Esophagus squamous epithelium (tissue), 5 donors: ENCODE data around the gene NR6A1. TPM values are rescaled to one million over a fixed set of nuclear protein-coding genes. Genes with fewer than 3 reads are reported as not detected.

Experiments
- DNase-seq: peaks from one replicate; lab custom pipeline; 2025; lab: John Stamatoyannopoulos, UW
- H3K27ac ChIP-seq, 4 donors: fragments of 200-600 bp; sonication (generic); one replicate each; pipeline ENCODE4 v1.5.1; 2016 to 2019; ENCODE audit warnings: mild to moderate bottlenecking in 1 of 4
- H3K27me3 ChIP-seq, 4 donors: fragments of 200-600 bp; sonication (generic); 1 replicate in 3 of 4; 2 replicates in 1 of 4; pipeline versions ENCODE4 v1.5.1 to v1.6.0; 2017 to 2021; ENCODE audit warnings: antibody characterized with exemption in 1 of 4
- H3K36me3 ChIP-seq, 3 donors: fragments of 200-600 bp; sonication (generic); one replicate each; pipeline ENCODE4 v1.5.1; 2016 to 2019
- H3K4me1 ChIP-seq, 3 donors: fragments of 200-600 bp; sonication (generic); one replicate each; pipeline ENCODE4 v1.5.1; 2017 to 2019
- H3K4me3 ChIP-seq, 4 donors: fragments of 200-600 bp; sonication (generic); 1 replicate in 3 of 4; 2 replicates in 1 of 4; pipeline ENCODE4 v1.5.1; 2016 to 2019; ENCODE audit warnings: mild to moderate bottlenecking in 2 of 4, moderate library complexity in 1 of 4
- H3K9me3 ChIP-seq, 3 donors: fragments of 200-600 bp; sonication (generic); one replicate each; pipeline ENCODE4 v1.5.1; 2016 to 2019
- CTCF ChIP-seq, 6 experiments: fragments of 450-650 bp in 4 of 6; fragments of 200-600 bp in 2 of 6; sonication (generic) in 2 of 6; IDR thresholded peaks; one replicate each; pipeline ENCODE4 v1.5.1; 2016 to 2019; ENCODE audit warnings: antibody characterized with exemption in 6 of 6, mild to moderate bottlenecking in 4 of 6, moderate library complexity in 4 of 6
- POLR2A ChIP-seq, 4 donors: fragments of 450-650 bp; IDR thresholded peaks; one replicate each; pipeline ENCODE4 v1.6.1; 2017; ENCODE audit warnings: antibody characterized with exemption in 4 of 4, mild to moderate bottlenecking in 4 of 4, moderate library complexity in 3 of 4
- WGBS, 2 donors: methylation state at CpG; one replicate each; pipeline ENCODE4 v1.1.5; 2018; 5-methylcytosine and 5-hydroxymethylcytosine counted together
- intact Hi-C: fragments of 100-400 bp; cut with DNase I; formaldehyde crosslinking; loops from one replicate; pipeline ENCODE4 v1.15.0; 2022
- total RNA-seq, 4 donors: library from RNA; depleted of rRNA; stranded (reverse); fragments of >200 nt; gene quantifications; one replicate each; pipeline ENCODE4 v1.1.0, GENCODE V29; 2016
- donor health status: DM: yes; HTN: yes; CAD: no.

The NR6A1 gene
- total RNA-seq, 4 donors from 2014 or later: 1.9 to 4.0 (median 2.7) TPM

- DNase-seq: no peak
- Histone ChIP-seq H3K36me3 (no peaks in the 10 kb centered on the region), H3K27ac (no peak overlapping the region), H3K4me3 (no peak overlapping the region), H3K9me3 (no peaks in the 10 kb centered on the region), H3K4me1 (peaks cover 0 to 4% (median 0%) of the 10 kb centered on the region in 3 donors), H3K27me3 (peaks cover 0 to 97% (median 0%) of the 10 kb centered on the region in 4 donors)
- no peak for TF ChIP-seq CTCF (IDR thresholded peaks at IDR 0.05)
- no peak for TF ChIP-seq POLR2A (IDR thresholded peaks at IDR 0.05)
- WGBS, 2 donors: 48 to 54% methylated on average over 4 of the region's 13 CpGs
- intact Hi-C loops: no loop called here
Measured at GRCh38 chr9:124489222-124489621, 281.9 kb downstream of the NR6A1 start.

GRCh38 chr9:124488641-124489210 is 282.4 kb downstream of the NR6A1 start:
- Histone ChIP-seq H3K27me3 (peaks cover 0 to 98% (median 0%) of the 10 kb centered on the region in 4 donors), H3K4me3 (no peak overlapping the region), H3K4me1 (peaks cover 0 to 4% (median 0%) of the 10 kb centered on the region in 3 donors), H3K36me3 (no peaks in the 10 kb centered on the region), H3K27ac (no peak overlapping the region), H3K9me3 (no peaks in the 10 kb centered on the region)
- TF ChIP-seq CTCF (IDR thresholded peaks at IDR 0.05): no peak
- TF ChIP-seq POLR2A (IDR thresholded peaks at IDR 0.05): no peak
- DNase-seq: no peak
- 90 to 95% methylated on average over 5 of the region's 8 CpGs for WGBS, 2 donors
- intact Hi-C loops: no loop called here

- 31 to 37% methylated on average over 12 to 19 of the region's 40 CpGs for WGBS, 2 donors
- intact Hi-C loops: no loop called here
- no peak for TF ChIP-seq CTCF (IDR thresholded peaks at IDR 0.05)
- TF ChIP-seq POLR2A (IDR thresholded peaks at IDR 0.05): no peak
- Histone ChIP-seq H3K27me3 (peaks cover 0 to 98% (median 0%) of the 10 kb centered on the region in 4 donors), H3K4me1 (peaks cover 0 to 4% (median 0%) of the 10 kb centered on the region in 3 donors), H3K4me3 (no peak overlapping the region), H3K36me3 (no peaks in the 10 kb centered on the region), H3K9me3 (no peaks in the 10 kb centered on the region), H3K27ac (no peak overlapping the region)
- no peak for DNase-seq
Measured at GRCh38 chr9:124487260-124488182, 283.6 kb downstream of the NR6A1 start.

GRCh38 chr9:124486778-124487259 is 284.3 kb downstream of the NR6A1 start:
- DNase-seq: no peak
- 30 to 57% methylated on average over 7 to 9 of the region's 17 CpGs for WGBS, 2 donors
- Histone ChIP-seq H3K9me3 (no peaks in the 10 kb centered on the region), H3K36me3 (no peaks in the 10 kb centered on the region), H3K4me3 (no peak overlapping the region), H3K4me1 (peaks cover 0 to 4% (median 0%) of the 10 kb centered on the region in 3 donors), H3K27me3 (peaks cover 0 to 99% (median 0%) of the 10 kb centered on the region in 4 donors), H3K27ac (no peak overlapping the region)
- intact Hi-C loops: no loop called here
- TF ChIP-seq CTCF (IDR thresholded peaks at IDR 0.05) (no peak), POLR2A (IDR thresholded peaks at IDR 0.05) (no peak)

GRCh38 chr9:124485936-124486335 is 285.2 kb downstream of the NR6A1 start:
- H3K27ac ChIP-seq: no peak overlapping the region
- intact Hi-C loops: no loop called here
- H3K27me3 ChIP-seq: peaks cover 0 to 99% (median 0%) of the 10 kb centered on the region in 4 donors
- no peak overlapping the region for H3K4me3 ChIP-seq
- no peak for DNase-seq
- TF ChIP-seq CTCF (IDR thresholded peaks at IDR 0.05): no peak
- TF ChIP-seq POLR2A (IDR thresholded peaks at IDR 0.05): no peak
- WGBS, 2 donors: 58 to 96% methylated on average over 5 of the region's 15 CpGs
- H3K9me3 ChIP-seq: no peaks in the 10 kb centered on the region
- no peaks in the 10 kb centered on the region for H3K36me3 ChIP-seq
- peaks cover 0 to 4% (median 0%) of the 10 kb centered on the region in 3 donors for H3K4me1 ChIP-seq
